Measurements from ENCODE around the gene NOS1AP. TPM values are rescaled to one million over a fixed set of nuclear protein-coding genes. Genes with fewer than 3 reads are reported as not detected.

Gene NOS1AP
- polyA plus RNA-seq, 3 donors: 0.12 TPM; not detected in 2

GRCh38 chr1:162083273-162083672 is 13.8 kb downstream of the NOS1AP start:
- no peaks in the 10 kb centered on the region for H3K36me3 ChIP-seq (replicated peaks in 1 of 2; ENCODE audit: control insufficient read depth in 1 of 2, insufficient read depth in 2 of 2, low read length in 2 of 2)
- H2AFZ ChIP-seq (ENCODE audit: insufficient read depth, low read depth, low read length, poor library complexity, severe bottlenecking): no peak overlapping the region
- Mint-ChIP-seq H3K36me3 (no peaks in the 10 kb centered on the region), H3K27me3 (ENCODE audit: low read depth in 3 of 3) (peaks cover 3 to 10% (median 5%) of the 10 kb centered on the region in 3 donors), H3K4me3 (no peak overlapping the region), H3K4me1 (no peaks in the 10 kb centered on the region), H3K27ac (no peak overlapping the region), H3K9me3 (peaks cover 0 to 6% (median 1%) of the 10 kb centered on the region in 7 donors)
- H4K20me1 ChIP-seq (ENCODE audit: insufficient read depth, low read length): no peaks in the 10 kb centered on the region
- H3K4me3 ChIP-seq (replicated peaks in 1 of 3; ENCODE audit: low read depth in 2 of 3, low read length in 3 of 3): no peak overlapping the region
- no peak overlapping the region for H3K9ac ChIP-seq (ENCODE audit: insufficient read depth, low read length, poor library complexity, severe bottlenecking)
- H3K4me2 ChIP-seq (replicated peaks; ENCODE audit: extremely low read depth, low read length, poor library complexity, severe bottlenecking): no peak overlapping the region
- no peak for TF ChIP-seq CTCF (IDR thresholded peaks at IDR 0.05)
- intact Hi-C loops (cut with micrococcal nuclease): no loop called here
- H3K79me2 ChIP-seq (ENCODE audit: insufficient read depth, low read length): no peaks in the 10 kb centered on the region
- H3K27me3 ChIP-seq (ENCODE audit: control insufficient read depth in 2 of 2, insufficient read depth in 2 of 2, low read length in 2 of 2): no peaks in the 10 kb centered on the region
- WGBS (ENCODE audit: insufficient coverage): no CpG with 5 or more reads among the region's 2 CpGs
- no peak overlapping the region for H3K27ac ChIP-seq (ENCODE audit: low read depth in 1 of 2, low read length in 2 of 2)
- H3K4me1 ChIP-seq (ENCODE audit: control insufficient read depth in 1 of 2, insufficient read depth in 2 of 2, low read length in 2 of 2): no peaks in the 10 kb centered on the region
- DNase-seq: no peak
- no peaks in the 10 kb centered on the region for H3K9me3 ChIP-seq (replicated peaks in 1 of 2; ENCODE audit: control insufficient read depth in 1 of 2, insufficient read depth in 1 of 2, low read length in 2 of 2)

GRCh38 chr1:162085991-162086390 is 16.5 kb downstream of the NOS1AP start:
- no peaks in the 10 kb centered on the region for H3K9me3 ChIP-seq (replicated peaks in 1 of 2; ENCODE audit: control insufficient read depth in 1 of 2, insufficient read depth in 1 of 2, low read length in 2 of 2)
- no peaks in the 10 kb centered on the region for H3K4me1 ChIP-seq (ENCODE audit: control insufficient read depth in 1 of 2, insufficient read depth in 2 of 2, low read length in 2 of 2)
- intact Hi-C loops (cut with micrococcal nuclease): no loop called here
- no peak overlapping the region for H3K27ac ChIP-seq (ENCODE audit: low read depth in 1 of 2, low read length in 2 of 2)
- H3K79me2 ChIP-seq (ENCODE audit: insufficient read depth, low read length): no peaks in the 10 kb centered on the region
- no peaks in the 10 kb centered on the region for H3K4me1 Mint-ChIP-seq
- H3K9me3 Mint-ChIP-seq: peaks cover 0 to 6% (median 1%) of the 10 kb centered on the region in 7 donors
- no peaks in the 10 kb centered on the region for H3K36me3 ChIP-seq (replicated peaks in 1 of 2; ENCODE audit: control insufficient read depth in 1 of 2, insufficient read depth in 2 of 2, low read length in 2 of 2)
- no peak overlapping the region for H3K4me2 ChIP-seq (replicated peaks; ENCODE audit: extremely low read depth, low read length, poor library complexity, severe bottlenecking)
- DNase-seq: no peak
- H3K27me3 ChIP-seq (ENCODE audit: control insufficient read depth in 2 of 2, insufficient read depth in 2 of 2, low read length in 2 of 2): no peaks in the 10 kb centered on the region
- H2AFZ ChIP-seq (ENCODE audit: insufficient read depth, low read depth, low read length, poor library complexity, severe bottlenecking): no peak overlapping the region
- H3K36me3 Mint-ChIP-seq: no peaks in the 10 kb centered on the region
- no peak overlapping the region for H3K27ac Mint-ChIP-seq
- H4K20me1 ChIP-seq (ENCODE audit: insufficient read depth, low read length): no peaks in the 10 kb centered on the region
- no CpG with 5 or more reads among the region's 3 CpGs for WGBS (ENCODE audit: insufficient coverage)
- no peak for TF ChIP-seq CTCF (IDR thresholded peaks at IDR 0.05)
- no peak overlapping the region for H3K4me3 Mint-ChIP-seq
- no peak overlapping the region for H3K4me3 ChIP-seq (replicated peaks in 1 of 3; ENCODE audit: low read depth in 2 of 3, low read length in 3 of 3)
- no peak overlapping the region for H3K9ac ChIP-seq (ENCODE audit: insufficient read depth, low read length, poor library complexity, severe bottlenecking)
- peaks cover 0 to 8% (median 3%) of the 10 kb centered on the region in 3 donors for H3K27me3 Mint-ChIP-seq (ENCODE audit: low read depth in 3 of 3)
